NCI-H2227 (cell line): ENCODE results near the gene DNAJB5.
"Not testable (repeated sequence)": the region's sequence is repeated elsewhere in the genome, so short reads cannot be mapped to it uniquely, and the experiment has no call there.

Experiments used
- DNase-seq: peaks from one replicate; lab custom pipeline; 2025; ENCODE audit not compliant: unreplicated experiment; lab: John Stamatoyannopoulos, UW

DNAJB5 gene

DNA sequence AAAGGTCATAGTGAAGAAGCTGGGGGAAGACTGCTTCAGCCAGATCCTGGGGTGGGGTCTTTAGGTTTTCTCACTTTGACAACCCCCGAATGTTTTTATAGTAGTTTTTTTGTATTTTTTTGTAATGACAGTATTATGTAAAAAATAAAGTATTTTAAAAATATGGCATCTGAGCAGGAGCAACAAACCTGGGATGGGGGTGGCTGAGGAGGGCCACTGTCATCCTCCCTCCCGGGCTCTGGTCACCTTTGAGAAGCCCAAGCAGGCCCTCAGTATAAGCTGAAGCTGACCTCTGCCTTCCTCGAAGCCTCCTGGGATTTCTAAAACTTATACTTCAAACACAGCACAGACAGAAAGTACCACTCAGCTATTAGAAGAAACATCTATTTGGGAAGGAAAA is 8.7 kb downstream of the DNAJB5 start:
- no peak for DNase-seq

DNA sequence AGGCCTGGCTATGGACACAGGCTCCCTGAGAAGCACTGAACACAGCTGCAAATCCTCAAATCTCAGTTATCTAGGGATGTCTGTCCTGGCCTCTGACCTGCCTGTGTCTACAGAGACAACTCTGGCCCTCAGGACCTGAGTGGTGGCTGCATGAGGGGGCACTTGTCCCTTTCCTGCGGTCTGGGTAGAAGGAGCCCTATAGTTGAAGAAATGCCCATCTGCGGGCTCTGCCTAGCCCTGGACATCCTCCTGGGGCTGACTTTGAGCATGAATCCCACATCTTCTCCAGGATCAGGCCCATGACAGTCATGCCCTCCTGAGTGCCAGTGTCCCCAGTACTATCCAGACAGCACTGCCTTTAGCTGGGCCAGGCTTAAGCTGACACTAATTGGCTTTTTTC is 10.0 kb downstream of the DNAJB5 start:
- DNase-seq = no peak

DNA sequence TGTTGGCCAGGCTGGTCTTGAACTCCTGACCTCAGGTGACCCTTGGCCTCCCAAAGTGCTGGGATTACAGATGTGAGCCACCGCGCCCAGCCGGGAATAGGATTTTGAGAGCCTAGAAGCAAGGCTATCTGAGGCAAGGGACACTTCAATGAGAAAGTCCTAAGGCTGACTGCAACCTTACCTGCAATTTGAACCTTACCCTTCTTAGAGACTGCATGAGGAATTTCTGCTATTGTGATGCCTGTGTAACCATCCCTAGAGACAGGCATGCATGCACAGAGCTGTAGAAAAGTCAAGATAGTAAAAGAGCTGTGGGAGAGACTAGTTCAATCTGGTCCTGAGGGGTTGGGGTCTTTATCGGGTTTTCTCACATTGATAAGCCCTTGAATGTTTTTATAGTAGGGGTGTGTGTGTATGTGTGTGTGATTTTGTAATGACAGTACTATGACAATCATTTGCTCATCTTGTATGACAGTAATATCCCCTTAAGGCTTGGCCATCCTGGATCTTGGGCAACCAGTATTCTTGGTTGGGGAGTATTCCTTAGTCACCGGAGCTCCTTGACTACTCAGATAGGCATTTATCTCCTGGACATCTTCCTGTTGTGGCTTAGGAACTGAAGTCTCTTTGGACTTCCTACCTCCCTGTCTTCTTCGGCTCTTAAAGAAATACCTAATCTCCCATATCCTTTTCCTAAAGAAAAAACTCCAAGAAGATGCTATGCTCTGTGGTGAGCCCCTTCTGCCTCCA is 11.2 kb downstream of the DNAJB5 start:
- DNase-seq = no peak

DNA sequence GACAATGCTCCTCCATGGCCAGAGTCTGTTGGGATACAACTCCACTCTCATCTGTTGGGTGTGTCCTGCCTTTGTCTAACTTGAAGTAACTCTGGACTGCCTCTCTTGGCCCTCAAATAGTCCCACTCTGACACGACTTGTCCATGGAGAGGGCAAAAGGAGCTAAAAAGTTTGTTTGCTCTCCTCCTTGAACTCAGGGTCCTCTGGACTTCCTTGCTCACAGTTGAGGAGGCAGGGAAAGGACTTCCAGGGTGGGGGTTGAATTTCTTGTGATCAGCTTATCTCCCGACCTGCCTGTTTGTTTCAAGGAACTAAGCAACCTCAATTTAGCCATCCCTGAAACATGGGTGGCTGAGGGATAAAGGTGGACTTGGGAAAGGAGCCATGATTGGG is 11.7 kb downstream of the DNAJB5 start:
- no peak for DNase-seq

DNA sequence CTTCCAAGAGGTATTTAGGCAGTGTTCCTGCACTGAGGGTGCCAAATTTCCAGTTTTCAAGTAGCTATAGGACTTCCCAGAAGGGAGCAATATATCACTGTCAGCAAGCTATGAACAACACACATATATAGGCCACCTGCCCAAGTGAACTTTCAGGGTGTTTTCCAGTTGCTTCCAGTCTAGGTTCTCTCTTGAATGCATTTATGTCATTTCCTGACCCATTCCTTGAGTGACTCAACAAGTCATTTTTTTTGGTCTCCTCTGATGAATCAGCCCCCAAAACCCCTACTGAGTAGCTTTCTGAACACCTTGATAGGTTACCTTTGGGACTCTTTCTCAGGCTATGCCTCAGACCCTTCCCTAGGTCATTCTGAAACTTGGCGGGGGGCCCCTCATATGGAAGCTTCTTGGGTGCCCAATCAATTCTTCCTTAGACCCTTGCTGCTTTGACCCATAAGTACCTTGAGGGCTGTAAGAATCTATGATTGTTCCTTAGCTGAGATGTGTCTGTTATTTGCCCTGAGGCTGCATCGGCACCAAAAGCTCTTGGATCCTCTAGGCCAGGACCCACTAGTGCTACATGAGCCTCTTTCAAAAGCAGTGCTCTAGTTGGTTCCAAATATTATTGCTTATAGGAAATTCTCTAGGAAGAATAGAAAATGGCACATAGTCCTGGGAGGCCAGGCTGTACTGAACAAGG is 12.4 kb downstream of the DNAJB5 start:
- no peak for DNase-seq

DNA sequence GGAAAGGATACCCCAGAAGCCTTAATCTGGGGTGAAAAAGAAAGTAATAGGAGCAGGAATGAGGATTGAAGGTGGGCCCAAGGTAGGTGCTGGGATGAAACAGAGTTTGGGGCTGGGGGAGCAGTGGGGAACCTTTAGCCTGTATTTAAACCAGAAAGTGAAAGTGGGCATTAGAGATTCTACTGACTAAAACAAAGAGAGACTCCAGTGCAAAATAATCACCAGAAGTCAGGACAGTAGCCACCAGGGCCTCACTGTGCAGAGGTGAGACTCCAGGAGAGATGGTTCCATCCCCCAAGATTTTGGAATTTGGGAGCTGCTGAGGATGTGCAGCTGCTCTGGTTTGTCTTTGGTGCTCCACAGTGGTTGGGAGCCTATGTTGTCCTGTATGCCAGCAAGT is 13.1 kb downstream of the DNAJB5 start:
- DNase-seq = no peak

DNA sequence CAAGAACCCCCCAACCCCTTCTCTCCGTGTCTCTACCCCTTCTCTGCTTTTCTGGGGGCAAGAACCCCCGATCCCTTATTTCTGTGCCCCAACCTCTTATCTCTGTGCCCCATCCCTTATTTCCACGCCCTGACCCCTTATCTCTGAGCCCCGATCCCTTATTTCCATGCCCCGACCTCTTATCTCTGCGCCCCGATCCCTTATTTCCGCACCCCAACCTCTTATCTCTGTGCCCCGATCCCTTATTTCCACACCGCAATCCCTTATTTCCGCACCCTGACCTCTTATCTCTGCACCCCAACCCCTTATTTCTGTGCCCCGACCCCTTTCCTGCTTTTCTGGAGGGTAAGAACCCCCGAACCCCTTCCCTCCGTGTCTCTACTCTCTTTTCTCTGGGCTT is 14.8 kb downstream of the DNAJB5 start:
- DNase-seq = not testable (repeated sequence)

DNA sequence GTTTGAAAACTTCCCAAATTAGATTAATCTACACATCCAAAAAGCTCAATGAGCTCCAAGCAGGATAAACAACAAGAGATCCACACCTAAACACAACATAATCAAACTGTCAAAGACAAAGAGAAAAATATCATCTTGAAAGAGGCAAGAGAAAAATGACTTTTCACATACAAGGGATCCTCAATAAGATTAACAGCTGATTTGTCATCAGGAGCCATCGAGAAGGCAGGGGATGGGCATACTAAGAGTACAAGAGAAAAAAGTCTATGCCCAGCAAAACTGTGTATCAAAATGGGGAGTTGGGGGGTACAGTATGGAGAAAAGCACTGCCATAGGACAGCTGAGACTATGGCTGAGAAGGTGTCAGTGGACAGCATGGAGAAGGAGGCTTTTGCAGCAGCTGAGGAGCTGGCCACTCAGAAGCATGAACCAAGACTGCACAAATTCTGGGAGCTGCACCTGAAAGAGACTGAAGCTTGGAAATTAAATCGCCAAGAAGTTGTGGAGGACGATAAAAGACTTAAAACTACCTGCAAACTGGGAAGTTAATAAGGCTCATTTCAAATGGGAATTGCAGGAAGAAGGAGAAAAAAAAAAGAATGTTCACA is 20.9 kb downstream of the DNAJB5 start:
- no peak for DNase-seq

DNA sequence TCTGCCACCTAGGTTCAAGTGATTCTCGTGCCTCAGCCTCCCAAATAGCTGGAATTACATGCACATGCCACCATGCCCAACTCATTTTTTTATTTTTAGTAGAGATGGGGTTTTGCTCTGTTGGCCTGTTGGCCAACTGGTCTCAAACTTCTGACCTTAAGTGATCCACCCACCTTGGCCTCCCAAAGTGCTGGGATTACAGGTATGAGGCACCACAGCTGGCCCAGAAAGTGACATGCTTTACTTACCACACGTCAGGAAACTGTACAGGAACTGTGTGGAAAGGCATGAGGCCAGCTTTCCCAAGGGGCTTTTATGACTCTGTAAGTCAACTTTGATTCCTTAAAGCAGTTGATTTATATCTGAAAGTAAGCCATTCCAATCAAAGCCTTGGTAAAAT is 25.0 kb downstream of the DNAJB5 start:
- no peak for DNase-seq

DNA sequence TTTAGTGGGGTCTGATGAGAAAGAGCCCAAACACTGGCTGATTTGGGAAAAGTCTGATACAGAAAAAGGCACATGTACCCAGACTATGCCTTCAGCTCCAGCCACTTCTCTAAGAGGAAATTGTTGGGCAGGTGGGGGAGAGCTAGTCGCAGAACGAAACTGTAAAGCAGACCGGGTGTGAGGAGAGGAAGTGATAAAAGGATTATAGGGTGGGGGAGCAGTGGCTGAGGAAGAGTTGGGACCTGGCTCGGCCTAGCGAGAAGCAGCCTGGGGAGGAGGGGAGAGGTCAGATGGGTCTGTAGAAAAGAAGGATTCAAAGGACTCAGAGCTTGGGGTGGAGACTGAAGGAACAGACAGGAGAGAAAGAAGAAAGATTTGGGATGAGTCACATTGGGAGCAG is 33.9 kb downstream of the DNAJB5 start:
- not testable (repeated sequence) for DNase-seq

DNA sequence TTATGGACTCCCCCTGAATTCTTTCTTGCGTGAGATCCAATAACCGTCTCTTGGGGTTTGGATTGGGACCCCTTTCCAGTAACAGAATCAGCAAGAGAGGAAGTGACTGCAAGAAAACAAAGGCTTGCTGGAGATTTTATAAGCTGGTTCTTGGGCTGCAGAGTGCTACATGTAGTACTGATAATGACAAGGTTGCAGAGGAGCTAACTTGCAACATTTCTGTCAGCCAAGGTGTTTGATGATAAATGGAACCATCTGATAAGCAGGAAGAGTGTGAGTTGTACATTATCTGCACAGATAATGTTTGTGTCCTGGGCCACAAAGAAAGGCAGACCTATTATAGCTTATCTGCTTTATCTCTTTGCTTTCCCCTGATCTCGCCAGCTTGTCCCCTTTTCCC is 37.1 kb downstream of the DNAJB5 start:
- no peak for DNase-seq

DNA sequence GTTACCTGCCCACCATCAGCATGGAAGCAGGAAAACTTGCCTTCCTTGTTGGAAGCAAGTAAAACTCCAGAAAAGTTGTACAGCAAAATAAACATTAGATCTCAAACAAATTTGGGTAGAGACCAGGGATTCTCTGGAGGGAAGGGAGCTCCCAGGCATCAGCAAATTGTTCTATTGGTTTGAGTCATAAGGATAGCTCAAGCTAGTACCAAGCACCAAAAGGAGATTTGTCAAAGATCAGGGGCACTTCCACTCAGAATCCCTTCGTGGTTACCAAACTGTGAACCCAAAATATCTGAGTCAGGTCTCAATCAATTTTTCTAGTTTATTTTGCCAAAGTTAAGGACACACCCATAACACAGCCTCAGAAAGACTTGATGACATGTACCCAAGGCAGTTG is 37.8 kb downstream of the DNAJB5 start:
- DNase-seq = no peak

DNA sequence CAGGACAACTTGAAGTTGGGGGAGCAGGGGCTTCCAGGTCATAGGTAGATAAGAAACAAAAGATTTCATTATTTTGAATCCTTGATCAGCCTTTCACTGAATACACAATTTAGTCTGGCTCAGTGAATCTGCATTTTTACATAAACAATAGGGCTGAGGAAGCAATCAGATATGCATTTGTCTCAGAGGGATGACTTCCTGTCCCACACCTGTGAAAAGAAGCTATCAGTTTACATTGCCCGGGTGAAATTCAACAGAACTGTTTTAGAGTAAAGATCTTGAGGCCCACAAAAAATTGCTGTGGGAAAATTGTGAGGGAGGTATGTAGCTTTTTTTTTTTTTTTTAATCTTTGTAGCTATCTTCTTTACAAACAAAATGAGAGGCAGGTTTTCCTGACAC is 38.3 kb downstream of the DNAJB5 start:
- DNase-seq = no peak

DNA sequence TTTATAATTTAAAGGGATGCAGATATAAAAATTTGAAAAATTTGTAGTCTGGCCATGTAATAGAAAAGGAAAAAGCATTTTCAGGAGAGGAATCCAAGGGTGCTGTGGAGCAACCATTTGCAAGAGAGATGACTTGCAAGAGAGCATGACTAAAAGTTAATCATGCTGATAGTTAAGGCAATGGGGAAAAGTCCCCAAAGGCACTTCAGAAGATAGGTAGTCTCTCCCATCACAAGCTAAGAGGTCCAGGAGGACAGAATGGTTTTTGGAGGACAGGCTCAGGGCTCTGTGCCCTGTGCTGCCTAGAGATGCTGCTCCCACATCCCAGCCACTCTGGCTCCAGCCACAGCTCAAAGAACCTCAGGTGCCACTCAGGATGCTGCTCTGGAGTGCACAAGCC is 38.8 kb downstream of the DNAJB5 start:
- DNase-seq = no peak

DNA sequence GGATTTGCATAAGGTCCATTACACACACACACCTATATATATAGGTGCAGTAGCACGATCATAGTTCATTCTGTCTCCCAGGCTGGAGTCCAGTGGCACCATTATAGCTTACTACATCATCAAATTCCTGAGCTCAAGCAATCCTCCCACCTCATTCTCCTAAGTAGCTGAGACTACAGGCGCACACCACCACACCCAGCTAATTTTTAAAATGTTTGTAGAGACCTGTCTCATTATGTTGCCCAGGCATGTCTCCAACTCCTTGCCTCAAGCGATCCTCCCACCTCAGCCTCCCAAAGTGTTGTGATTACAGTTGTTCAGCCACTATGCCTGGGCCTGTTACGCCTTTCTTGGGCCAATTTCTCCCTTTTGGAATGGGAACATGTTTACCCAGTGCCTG is 39.7 kb downstream of the DNAJB5 start:
- DNase-seq = no peak

DNA sequence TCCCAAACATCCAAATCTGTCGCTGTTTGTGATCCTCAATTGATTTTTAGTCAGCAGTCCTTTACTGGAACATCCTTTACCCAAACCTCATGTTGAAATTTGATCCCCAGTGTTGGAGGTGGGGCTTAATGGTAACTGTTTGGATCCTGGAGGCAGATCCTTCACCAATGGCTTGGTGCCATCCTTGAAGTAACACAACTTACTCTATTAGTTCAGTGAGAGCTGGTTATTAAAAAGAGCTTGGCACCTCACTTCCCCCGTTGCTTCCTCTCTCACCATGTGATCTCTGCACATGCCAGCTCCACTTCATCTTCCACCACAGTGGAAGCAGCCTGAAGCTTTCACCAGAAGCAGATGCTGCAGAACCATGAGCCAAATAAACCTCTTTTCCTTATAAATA is 40.3 kb downstream of the DNAJB5 start:
- no peak for DNase-seq

DNA sequence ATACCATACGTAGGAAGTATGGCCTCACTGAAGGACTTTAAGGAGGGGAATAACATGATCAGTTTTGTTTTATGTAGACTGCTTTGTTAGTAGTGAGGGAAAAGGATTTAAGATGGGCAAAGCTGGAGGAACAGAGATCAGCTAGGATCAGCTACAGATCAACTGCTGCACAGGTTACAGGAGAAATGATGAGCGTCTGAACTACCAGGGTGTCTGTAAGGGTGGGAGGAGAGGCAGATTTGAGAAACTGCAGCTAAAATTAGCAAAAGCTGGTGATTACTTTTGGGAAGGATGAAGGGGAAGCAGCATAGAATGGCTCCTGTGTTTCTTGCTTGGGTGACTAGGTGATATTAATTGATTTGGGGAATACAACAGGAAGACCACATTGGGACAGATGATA is 43.6 kb downstream of the DNAJB5 start:
- DNase-seq = no peak

DNA sequence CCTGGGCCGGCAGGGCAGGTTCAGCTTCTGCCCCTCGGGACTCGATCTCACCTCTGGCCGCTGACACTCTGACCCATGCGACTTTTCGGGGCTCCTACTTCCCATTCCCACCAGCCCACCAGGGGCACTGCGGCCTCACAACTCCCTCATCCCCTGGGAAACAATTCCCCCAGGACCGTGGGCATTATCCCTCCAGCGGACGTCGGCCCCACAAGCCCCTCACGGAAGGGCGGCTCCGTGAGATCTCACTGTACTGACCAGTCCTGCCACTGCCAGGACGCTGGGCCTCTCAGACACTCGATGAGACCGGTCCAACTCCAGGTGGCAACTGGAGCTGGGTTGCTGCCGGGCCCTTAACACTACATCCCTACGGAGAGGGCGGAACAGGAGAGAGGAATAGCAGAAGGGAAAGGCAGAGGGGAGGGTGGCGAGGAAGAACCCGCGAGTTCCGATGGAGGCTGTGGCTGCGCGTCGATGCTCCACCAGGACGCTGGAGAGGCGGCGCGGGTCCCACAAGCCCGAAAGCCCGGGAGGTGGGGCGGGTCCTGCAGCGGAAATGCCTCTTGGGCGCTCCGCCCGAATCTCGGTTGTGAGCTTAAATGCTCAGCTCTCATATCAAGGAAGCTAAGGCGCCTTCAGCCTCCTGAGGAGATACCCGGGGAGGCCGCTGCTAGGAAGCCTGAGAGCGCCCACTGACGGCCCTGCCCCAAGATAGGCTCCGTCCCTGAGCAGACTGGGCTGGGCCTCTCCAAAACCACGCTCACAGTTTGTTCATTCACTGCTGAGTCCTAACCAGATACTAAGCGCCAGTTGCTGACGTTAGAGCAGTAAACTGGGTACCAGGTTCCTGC is 46.5 kb downstream of the DNAJB5 start:
- peak; percentile 36 for DNase-seq

DNA sequence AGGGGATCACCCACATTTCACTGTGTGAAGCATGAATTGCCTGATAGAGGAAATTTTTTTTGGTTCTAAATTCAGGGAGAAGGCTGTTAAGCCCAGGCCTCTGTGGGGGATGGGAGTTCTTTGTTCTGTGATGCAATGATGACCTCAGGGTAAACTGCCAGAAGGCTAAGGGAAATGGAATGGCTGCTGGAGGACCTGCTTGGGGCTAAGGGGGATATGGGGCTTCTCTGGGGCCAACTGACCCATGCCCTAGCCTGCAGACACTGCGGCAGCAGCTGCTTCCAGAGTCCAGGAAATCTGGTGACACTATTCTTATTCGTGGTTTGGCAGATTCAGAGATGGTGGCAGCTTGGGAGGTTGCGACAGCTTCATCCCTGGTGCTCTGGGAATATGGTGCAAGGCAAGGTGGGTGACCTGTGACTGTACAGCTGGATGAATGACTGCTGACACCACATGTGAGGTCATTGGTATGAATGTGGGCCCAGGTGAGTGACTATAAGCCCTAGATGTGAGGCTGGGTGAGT is 52.6 kb downstream of the DNAJB5 start:
- DNase-seq = no peak

DNA sequence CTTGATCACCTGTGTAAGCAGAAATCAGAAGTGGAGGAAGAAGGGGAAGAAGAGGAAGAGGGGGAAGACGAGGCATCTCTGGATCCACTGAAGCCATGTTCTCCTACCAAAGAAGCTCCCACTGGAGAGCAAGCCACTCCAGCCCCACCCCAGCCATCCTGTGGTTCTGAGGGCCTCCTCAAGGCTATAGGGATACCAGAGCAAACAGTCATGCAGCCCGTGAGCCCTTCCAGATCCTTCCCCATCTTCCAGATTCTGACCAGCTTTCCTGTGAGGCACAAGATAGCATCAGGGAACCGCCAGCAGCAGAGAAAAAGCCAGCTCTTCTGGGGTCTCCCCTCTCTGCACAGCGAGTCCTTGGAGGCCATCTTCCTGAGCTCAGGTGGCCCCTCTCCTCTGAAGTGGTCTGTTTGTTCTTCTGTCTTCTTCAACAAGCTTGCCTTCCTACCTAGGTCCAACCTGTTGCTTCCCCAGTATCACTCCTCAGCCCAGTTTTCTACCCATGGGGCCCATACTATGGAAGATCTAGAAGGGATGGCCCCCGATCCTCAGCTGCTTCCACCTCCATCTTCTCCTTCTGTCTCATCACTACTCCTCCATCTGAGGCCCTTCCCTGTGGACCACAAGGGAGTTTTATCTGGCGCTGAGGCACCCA is 53.5 kb downstream of the DNAJB5 start:
- DNase-seq = no peak

DNA sequence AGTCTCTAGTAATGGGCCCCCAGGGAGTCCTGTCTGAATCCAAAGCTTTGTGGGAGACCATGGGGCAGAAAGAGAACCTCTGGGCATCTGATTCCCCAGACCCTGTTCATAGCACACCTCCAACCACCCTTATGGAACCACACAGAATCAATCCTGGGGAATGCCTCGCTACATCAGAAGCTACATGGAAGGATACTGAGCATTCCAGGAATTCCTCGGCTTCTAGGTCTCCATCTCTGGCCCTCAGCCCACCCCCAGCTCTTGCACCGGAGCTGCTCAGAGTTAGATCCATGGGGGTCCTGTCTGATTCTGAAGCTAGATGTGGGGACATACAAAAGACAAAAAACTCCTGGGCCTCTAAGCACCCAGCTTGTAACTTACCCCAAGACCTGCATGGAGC is 54.5 kb downstream of the DNAJB5 start:
- DNase-seq = no peak
